Uterus (tissue), 4 donors: Measurements from ENCODE around the gene RPP38. TPM values are rescaled to one million over a fixed set of nuclear protein-coding genes. Genes with fewer than 3 reads are reported as not detected.

ENCODE experiments used
- DNase-seq, 2 donors: peaks; one replicate each; pipeline ENCODE4 v3.0.0-alpha.2; 2019 to 2020
- H3K27ac ChIP-seq, 2 donors: fragments of 200-600 bp; sonication (generic); 1 replicate in 1 of 2; 2 replicates in 1 of 2; pipeline ENCODE4 v1.5.1; 2016 to 2018
- H3K27me3 ChIP-seq, 2 donors: fragments of 200-600 bp; sonication (generic); one replicate each; pipeline ENCODE4 v1.5.1; 2018 to 2019; ENCODE audit warnings: control low read depth in 1 of 2
- H3K36me3 ChIP-seq, 2 donors: fragments of 200-600 bp; sonication (generic); one replicate each; pipeline ENCODE4 v1.5.1; 2019; ENCODE audit warnings: control low read depth in 1 of 2
- H3K4me1 ChIP-seq, 2 donors: fragments of 200-600 bp; sonication (generic); one replicate each; pipeline ENCODE4 v1.5.1; 2018 to 2019; ENCODE audit warnings: control low read depth in 1 of 2
- H3K4me3 ChIP-seq, 2 donors: fragments of 200-600 bp; sonication (generic); 1 replicate in 1 of 2; 2 replicates in 1 of 2; pipeline ENCODE4 v1.5.1; 2018 to 2019; ENCODE audit warnings: mild to moderate bottlenecking in 1 of 2
- H3K9me3 ChIP-seq, 2 donors: fragments of 200-600 bp; sonication (generic); one replicate each; pipeline ENCODE4 v1.5.1; 2019; ENCODE audit warnings: control low read depth in 1 of 2
- POLR2A ChIP-seq, 2 donors: fragments of 450-650 bp; IDR thresholded peaks; one replicate each; pipeline ENCODE4 v1.6.1; 2016; ENCODE audit warnings: antibody characterized with exemption in 2 of 2, mild to moderate bottlenecking in 1 of 2, moderate library complexity in 1 of 2
- intact Hi-C: fragments of 100-400 bp; cut with DNase I; formaldehyde crosslinking; loops from one replicate; pipeline ENCODE4 v1.15.1; 2023; ENCODE audit warnings: low total_unique reads
- total RNA-seq, 4 donors: library from RNA; depleted of rRNA in 3 of 4; stranded (reverse); fragments of >200 nt in 3 of 4; gene quantifications; one replicate each; pipeline versions ENCODE4 v1.1.0 to v1.2.4, GENCODE V29; 2014 to 2023
- TF ChIP-seq, protein P1 (sequence below), 4 experiments: fragments of 200-600 bp in 2 of 4; fragments of 450-650 bp in 2 of 4; sonication (generic) in 2 of 4; IDR thresholded peaks; one replicate each; pipeline ENCODE4 v1.5.1; 2016 to 2019; ENCODE audit warnings: antibody characterized with exemption in 4 of 4, mild to moderate bottlenecking in 2 of 4, moderate library complexity in 1 of 4
- donor health status: DM: yes; HTN: yes; CAD: no.

The RPP38 gene
- total RNA-seq, 4 donors from 2014 or later = 0.29 to 17.4 (median 9.2) TPM

DNA sequence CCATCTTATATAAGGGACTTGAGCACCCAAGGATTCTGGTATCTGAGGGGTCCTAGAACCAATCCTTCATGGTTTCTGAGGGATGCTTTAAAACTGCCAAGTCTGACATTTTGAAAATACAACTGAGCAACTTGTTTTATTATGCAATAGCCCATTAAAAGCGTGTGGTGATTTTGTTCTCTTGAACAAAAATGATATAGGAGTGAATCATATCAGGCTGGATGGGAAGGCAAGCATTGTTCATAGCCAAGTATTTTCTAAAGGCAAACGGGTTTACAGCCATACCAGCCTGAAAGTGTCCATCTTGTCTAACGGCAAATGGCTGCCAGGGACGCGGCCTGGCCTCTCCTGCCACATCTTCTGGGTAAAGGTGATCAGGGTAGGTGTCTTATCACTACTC, 23.4 kb downstream of the RPP38 start:
- Histone ChIP-seq H3K4me1 (no peaks in the 10 kb centered on the region), H3K4me3 (no peak overlapping the region), H3K27ac (no peak overlapping the region), H3K9me3 (no peaks in the 10 kb centered on the region), H3K27me3 (no peaks in the 10 kb centered on the region), H3K36me3 (no peaks in the 10 kb centered on the region)
- intact Hi-C loops = no loop called here
- DNase-seq = no peak
- TF ChIP-seq, protein P1, sequence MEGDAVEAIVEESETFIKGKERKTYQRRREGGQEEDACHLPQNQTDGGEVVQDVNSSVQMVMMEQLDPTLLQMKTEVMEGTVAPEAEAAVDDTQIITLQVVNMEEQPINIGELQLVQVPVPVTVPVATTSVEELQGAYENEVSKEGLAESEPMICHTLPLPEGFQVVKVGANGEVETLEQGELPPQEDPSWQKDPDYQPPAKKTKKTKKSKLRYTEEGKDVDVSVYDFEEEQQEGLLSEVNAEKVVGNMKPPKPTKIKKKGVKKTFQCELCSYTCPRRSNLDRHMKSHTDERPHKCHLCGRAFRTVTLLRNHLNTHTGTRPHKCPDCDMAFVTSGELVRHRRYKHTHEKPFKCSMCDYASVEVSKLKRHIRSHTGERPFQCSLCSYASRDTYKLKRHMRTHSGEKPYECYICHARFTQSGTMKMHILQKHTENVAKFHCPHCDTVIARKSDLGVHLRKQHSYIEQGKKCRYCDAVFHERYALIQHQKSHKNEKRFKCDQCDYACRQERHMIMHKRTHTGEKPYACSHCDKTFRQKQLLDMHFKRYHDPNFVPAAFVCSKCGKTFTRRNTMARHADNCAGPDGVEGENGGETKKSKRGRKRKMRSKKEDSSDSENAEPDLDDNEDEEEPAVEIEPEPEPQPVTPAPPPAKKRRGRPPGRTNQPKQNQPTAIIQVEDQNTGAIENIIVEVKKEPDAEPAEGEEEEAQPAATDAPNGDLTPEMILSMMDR (IDR thresholded peaks at IDR 0.05) = no peak
- TF ChIP-seq POLR2A (IDR thresholded peaks at IDR 0.05) = no peak

DNA sequence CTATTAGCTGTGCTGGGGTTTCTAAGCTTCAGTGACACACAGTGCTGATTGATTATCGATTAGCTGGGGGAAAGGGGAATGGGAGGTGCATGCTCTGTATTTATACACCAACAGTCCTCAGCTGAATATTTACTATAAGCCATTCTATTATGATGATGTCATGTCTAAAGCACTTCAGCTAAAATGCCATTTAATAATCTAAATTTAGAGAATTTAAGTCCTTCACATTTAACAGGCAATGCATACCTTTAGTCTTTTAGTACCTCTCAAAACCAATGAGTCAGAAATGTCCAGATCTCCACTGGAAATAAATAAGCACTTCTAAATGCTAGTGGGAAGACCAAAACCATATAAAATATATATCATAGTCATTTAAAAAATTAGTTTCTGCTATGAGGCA, 24.6 kb downstream of the RPP38 start:
- Histone ChIP-seq H3K36me3 (no peaks in the 10 kb centered on the region), H3K9me3 (no peaks in the 10 kb centered on the region), H3K27ac (no peak overlapping the region), H3K27me3 (no peaks in the 10 kb centered on the region), H3K4me1 (no peaks in the 10 kb centered on the region), H3K4me3 (no peak overlapping the region)
- TF ChIP-seq, protein P1 (IDR thresholded peaks at IDR 0.05) = no peak
- TF ChIP-seq POLR2A (IDR thresholded peaks at IDR 0.05) = no peak
- intact Hi-C loops = no loop called here
- DNase-seq = no peak

- Histone ChIP-seq H3K9me3 (no peaks in the 10 kb centered on the region), H3K36me3 (no peaks in the 10 kb centered on the region), H3K27ac (no peak overlapping the region), H3K4me3 (no peak overlapping the region), H3K4me1 (no peaks in the 10 kb centered on the region), H3K27me3 (no peaks in the 10 kb centered on the region)
- TF ChIP-seq POLR2A (IDR thresholded peaks at IDR 0.05) = no peak
- TF ChIP-seq, protein P1 (IDR thresholded peaks at IDR 0.05) = no peak
- intact Hi-C loops = no loop called here
- no peak for DNase-seq
These were observed 25.4 kb downstream of the RPP38 start for GRCh38 chr10:15122477-15123030.

DNA sequence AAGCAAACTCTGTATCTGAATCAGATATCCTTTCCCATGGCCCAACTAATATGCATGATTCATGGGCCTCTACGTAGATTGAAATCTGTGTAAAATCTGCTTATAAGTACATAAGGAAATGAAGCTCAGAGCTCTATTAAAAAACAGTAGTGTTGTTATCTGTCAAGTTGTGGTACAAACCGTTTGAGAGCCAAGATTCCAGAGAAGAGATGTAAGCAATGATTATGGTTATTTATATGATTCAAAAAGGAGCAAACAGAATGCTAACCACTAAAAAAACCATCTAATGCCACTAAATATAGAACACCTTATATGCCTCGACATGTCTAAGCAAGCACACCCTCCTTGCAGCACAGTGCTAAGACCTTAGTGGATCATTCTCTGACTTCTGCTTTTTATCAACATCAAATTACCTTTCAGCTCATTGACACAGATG, 26.6 kb downstream of the RPP38 start:
- TF ChIP-seq, protein P1 (IDR thresholded peaks at IDR 0.05) = no peak
- TF ChIP-seq POLR2A (IDR thresholded peaks at IDR 0.05) = no peak
- H3K4me1 ChIP-seq = no peaks in the 10 kb centered on the region
- no peaks in the 10 kb centered on the region for H3K27me3 ChIP-seq
- intact Hi-C loops = no loop called here
- H3K4me3 ChIP-seq = no peak overlapping the region
- H3K27ac ChIP-seq = no peak overlapping the region
- no peak for DNase-seq
- no peaks in the 10 kb centered on the region for H3K9me3 ChIP-seq
- no peaks in the 10 kb centered on the region for H3K36me3 ChIP-seq

DNA sequence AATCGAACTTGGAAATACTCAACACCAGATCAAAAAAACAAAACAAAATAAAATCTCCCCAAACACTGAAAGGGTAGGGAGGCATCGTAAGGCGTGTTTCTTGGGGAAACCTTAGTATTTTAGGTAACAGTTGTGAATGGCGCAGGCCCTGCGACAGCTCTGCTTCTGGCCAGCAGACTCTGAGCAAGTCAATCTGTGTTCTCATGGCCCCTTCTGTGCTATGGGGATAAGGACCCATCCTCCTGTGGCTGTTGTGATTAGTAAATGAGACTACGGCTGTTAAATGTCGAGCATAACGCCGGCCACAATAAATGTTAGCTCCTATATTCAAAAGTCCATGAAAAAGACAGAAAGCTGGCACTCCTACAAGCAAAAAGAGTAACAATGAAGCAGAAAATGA, 27.0 kb downstream of the RPP38 start:
- no peaks in the 10 kb centered on the region for H3K4me1 ChIP-seq
- no peaks in the 10 kb centered on the region for H3K27me3 ChIP-seq
- no peaks in the 10 kb centered on the region for H3K36me3 ChIP-seq
- no peak overlapping the region for H3K27ac ChIP-seq
- DNase-seq = no peak
- TF ChIP-seq, protein P1 (IDR thresholded peaks at IDR 0.05) = no peak
- TF ChIP-seq POLR2A (IDR thresholded peaks at IDR 0.05) = no peak
- no peaks in the 10 kb centered on the region for H3K9me3 ChIP-seq
- H3K4me3 ChIP-seq = no peak overlapping the region
- intact Hi-C loops = no loop called here
